Astrocyte of the cerebellum (primary cell): Measurements from ENCODE around the gene WDCP.

Experiments
- DNase-seq: peaks from one replicate; pipeline ENCODE4 v3.0.0-alpha.2; 2011; ENCODE audit warnings: low read depth
- H3K4me3 ChIP-seq: 2 replicates; pipeline ENCODE4 v1.5.1; 2011; ENCODE audit warnings: mild to moderate bottlenecking, low read depth, low read length, moderate library complexity
- in situ Hi-C: cut with HindIII; loops from 2 replicates; pipeline ENCODE4 v1.10.0; 2017; ENCODE audit warnings: low sequenced_read_pairs
- TF ChIP-seq, protein P1 (sequence below): IDR thresholded peaks from 2 replicates; pipeline ENCODE4 v1.5.1; 2012; ENCODE audit warnings: low read length, low read depth, moderate library complexity, mild to moderate bottlenecking; ENCODE audit errors: missing control alignments

Gene WDCP

GRCh38 chr2:24058564-24059271, 11.5 kb upstream of the WDCP start:
- in situ Hi-C loops: no loop called here
- H3K4me3 ChIP-seq: no peak overlapping the region
- TF ChIP-seq, protein P1, sequence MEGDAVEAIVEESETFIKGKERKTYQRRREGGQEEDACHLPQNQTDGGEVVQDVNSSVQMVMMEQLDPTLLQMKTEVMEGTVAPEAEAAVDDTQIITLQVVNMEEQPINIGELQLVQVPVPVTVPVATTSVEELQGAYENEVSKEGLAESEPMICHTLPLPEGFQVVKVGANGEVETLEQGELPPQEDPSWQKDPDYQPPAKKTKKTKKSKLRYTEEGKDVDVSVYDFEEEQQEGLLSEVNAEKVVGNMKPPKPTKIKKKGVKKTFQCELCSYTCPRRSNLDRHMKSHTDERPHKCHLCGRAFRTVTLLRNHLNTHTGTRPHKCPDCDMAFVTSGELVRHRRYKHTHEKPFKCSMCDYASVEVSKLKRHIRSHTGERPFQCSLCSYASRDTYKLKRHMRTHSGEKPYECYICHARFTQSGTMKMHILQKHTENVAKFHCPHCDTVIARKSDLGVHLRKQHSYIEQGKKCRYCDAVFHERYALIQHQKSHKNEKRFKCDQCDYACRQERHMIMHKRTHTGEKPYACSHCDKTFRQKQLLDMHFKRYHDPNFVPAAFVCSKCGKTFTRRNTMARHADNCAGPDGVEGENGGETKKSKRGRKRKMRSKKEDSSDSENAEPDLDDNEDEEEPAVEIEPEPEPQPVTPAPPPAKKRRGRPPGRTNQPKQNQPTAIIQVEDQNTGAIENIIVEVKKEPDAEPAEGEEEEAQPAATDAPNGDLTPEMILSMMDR: no peak
- no peak for DNase-seq

DNA sequence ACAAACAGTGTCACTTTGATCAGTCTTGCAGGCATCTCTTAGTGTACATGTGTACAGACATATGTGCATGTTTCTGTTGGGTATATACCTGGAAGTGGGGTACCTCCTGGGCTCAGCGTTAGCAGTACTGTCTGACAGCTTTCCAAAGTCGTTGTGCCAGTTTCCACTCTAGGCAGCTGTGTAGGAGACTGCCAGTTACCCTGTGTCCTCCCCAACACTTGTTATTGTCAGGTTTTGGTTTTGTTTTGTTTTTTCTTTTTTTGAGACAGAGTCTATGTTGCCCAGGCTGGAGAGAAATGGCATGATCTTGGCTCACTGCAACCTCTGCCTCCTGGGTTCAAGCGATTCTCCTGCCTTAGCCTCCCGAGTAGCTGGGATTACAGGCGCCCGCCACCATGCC, 8.6 kb upstream of the WDCP start:
- TF ChIP-seq, protein P1: no peak

DNA sequence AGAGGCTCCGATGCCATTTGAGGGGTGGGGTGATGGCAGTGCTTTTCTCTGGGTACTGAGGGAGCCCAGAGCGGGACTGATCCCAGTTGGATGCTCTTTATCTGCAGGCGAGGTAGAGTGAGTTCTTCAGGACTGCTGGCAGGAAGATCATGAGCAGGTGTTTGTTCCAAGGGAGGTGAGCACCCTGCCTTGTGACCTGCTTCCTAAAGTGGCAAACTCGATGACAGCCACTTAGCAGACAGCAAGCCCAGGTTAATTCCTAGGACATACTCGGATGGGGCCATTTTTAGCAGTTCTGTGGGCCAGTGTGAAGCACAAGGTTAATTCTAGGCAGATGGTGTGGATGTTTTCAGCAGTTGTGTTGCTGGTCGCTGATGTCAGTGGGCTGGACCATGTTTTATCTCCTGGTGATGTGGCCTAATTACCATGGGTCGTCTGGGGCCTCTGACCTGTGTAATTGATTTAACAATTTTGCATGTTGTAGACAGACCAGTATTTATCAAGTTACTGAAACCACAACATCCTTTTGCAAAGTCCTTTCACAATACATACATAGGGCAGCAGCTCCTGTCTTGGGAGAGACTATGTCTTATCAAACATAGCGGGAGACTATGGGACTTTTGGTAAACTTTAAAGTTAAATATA, 7.3 kb upstream of the WDCP start:
- in situ Hi-C loops: no loop called here
- TF ChIP-seq, protein P1: no peak
- H3K4me3 ChIP-seq: no peak overlapping the region
- DNase-seq: no peak

More for the DNA sequence above, 8.6 kb upstream of the WDCP start:
- no peak for DNase-seq
- no peak overlapping the region for H3K4me3 ChIP-seq
- in situ Hi-C loops: no loop called here

- DNase-seq: no peak
- no peak overlapping the region for H3K4me3 ChIP-seq
- TF ChIP-seq, protein P1: no peak
- in situ Hi-C loops: no loop called here
Observed at GRCh38 chr2:24052951-24053350, 5.8 kb upstream of the WDCP start.

GRCh38 chr2:24051833-24052232, 4.6 kb upstream of the WDCP start:
- H3K4me3 ChIP-seq: no peak overlapping the region
- TF ChIP-seq, protein P1: no peak
- in situ Hi-C loops: no loop called here
- no peak for DNase-seq

DNA sequence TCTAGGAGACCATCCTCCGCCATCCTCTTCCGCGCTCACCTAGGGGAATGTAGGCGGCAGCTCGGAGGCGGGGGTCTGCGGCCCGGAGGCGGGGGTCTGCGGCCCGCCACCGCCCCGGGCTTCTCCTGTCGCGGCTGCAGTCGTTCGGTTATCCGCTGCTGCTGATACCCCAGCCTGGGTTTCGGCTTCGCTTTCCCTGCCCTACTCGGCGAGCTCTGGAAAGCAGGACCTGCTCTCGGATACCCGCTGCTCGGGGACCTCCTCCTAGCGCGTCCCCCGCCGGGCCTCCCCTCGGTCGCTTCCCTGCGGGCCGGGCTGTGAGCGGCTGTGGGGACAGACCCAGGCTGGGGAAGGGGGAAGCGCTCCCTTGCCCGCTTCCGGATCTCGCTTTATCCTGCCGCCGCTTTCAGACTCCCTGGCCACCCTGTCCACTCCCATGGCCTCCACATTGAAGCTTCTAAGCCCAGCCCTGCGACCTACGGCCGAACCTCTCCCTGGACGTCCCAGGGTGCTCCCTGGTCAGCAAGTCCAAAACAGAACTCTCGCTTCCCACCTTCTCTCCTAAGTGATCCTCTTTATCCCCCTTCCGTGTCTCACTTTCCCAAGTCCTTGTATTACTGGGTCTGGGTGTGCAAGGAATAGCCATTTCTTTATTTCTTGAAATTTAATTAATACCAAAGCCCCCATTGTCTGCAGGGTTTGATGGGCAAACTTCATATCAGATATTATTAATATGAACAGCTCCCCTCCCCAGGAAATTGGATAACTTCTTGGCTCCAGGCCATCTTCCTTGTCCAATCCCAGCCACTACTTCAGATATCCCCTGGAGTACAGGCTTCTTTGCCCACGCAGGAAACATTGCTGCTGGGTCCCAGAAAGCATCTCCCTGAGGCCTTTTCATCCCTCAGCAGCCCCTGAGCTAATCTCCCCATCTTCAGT, 3.1 kb upstream of the WDCP start:
- peak overlapping the region; percentile 75 for H3K4me3 ChIP-seq
- in situ Hi-C loops: no loop called here
- DNase-seq: no peak
- TF ChIP-seq, protein P1: no peak
